Measurements from ENCODE around the gene OCIAD1. TPM values are rescaled to one million over a fixed set of nuclear protein-coding genes. Genes with fewer than 3 reads are reported as not detected.

OCIAD1 gene
- total RNA-seq, 1 experiment from 2014 or later, result 163 TPM

GRCh38 chr4:48909697-48910096 is 78.8 kb downstream of the OCIAD1 start:
- Histone ChIP-seq H3K4me2 (ENCODE audit: low read length) (peak overlapping the region; percentile 70), H2AFZ (ENCODE audit: low read depth, low read length, poor library complexity, severe bottlenecking) (no peak overlapping the region), H3K9ac (ENCODE audit: low read length) (peak overlapping the region; percentile 15; the same call in 1 of the 2 replicates), H3K27me3 (ENCODE audit: insufficient read depth, low read length) (no peaks in the 10 kb centered on the region), H3K9me2 (ENCODE audit: insufficient read depth) (no peaks in the 10 kb centered on the region), H3K9me3 (ENCODE audit: control insufficient read depth in 1 of 2, insufficient read depth in 1 of 2, low read depth in 1 of 2, low read length in 2 of 2) (no peaks in the 10 kb centered on the region), H3K4me3 (replicated peaks in 1 of 2; ENCODE audit: low read depth in 1 of 2, low read length in 2 of 2) (no peak overlapping the region), H3K4me1 (ENCODE audit: control insufficient read depth in 1 of 2, insufficient read depth in 2 of 2, low read length in 2 of 2) (peaks cover 18 to 53% of the 10 kb centered on the region in 2 experiments), H3K79me2 (ENCODE audit: insufficient read depth, low read length) (no peaks in the 10 kb centered on the region; the same call in 1 of the 2 replicates), H3K27ac (ENCODE audit: low read depth, low read length) (peak overlapping the region; percentile 61; the same call in 1 of the 2 replicates), H4K20me1 (ENCODE audit: insufficient read depth) (no peaks in the 10 kb centered on the region), H3K36me3 (ENCODE audit: control insufficient read depth in 1 of 2, insufficient read depth in 2 of 2, low read length in 2 of 2) (no peaks in the 10 kb centered on the region)
- BruUV-seq (replicated peaks), result no TSS peak
- TF ChIP-seq TCF7L2 (IDR thresholded peaks at IDR 0.05; ENCODE audit: borderline replicate concordance, extremely low read depth, insufficient read depth, insufficient read length) (peak; percentile 85), ZBTB33 (IDR thresholded peaks at IDR 0.05; ENCODE audit: extremely low read depth, insufficient replicate concordance, low read length) (no peak), FOSL1 (IDR thresholded peaks at IDR 0.05; ENCODE audit: low read depth) (peak; percentile 90), SIN3A (IDR thresholded peaks at IDR 0.05; ENCODE audit: low read depth) (0 out of 2 replicates have a peak, but pooled peaks have one; percentile 20), RAD21 (IDR thresholded peaks at IDR 0.05; ENCODE audit: low read depth) (peak; percentile 41; the same call in 1 of the 2 replicates), YY1 (IDR thresholded peaks at IDR 0.05; ENCODE audit: extremely low read depth, insufficient replicate concordance, low read depth, low read length) (peak; percentile 16), ZFX (IDR thresholded peaks at IDR 0.05) (no peak), EZH2 (IDR thresholded peaks at IDR 0.05) (no peak), SP1 (IDR thresholded peaks at IDR 0.05; ENCODE audit: low read depth) (peak; percentile 82), CBX3 (IDR thresholded peaks at IDR 0.05; ENCODE audit: low read depth) (peak; percentile 88; the same call in 1 of the 2 replicates), ZNF274 (IDR thresholded peaks at IDR 0.05; ENCODE audit: low read depth, low read length) (no peak), POLR2AphosphoS5 (IDR thresholded peaks at IDR 0.05; ENCODE audit: low read depth, low read length) (peak; percentile 50; the same call in 1 of the 2 replicates), POLR2A (IDR thresholded peaks at IDR 0.05; ENCODE audit: borderline replicate concordance, extremely low read depth, insufficient read depth, insufficient read length) (no peak), CEBPB (IDR thresholded peaks at IDR 0.05; ENCODE audit: low read depth) (peak; percentile 45; the same call in 1 of the 2 replicates), EZH2phosphoT487 (IDR thresholded peaks at IDR 0.05; ENCODE audit: borderline replicate concordance) (no peak), SRF (IDR thresholded peaks at IDR 0.05; ENCODE audit: low read depth) (peak; percentile 52; the same call in 1 of the 2 replicates), JUND (IDR thresholded peaks at IDR 0.05) (peak; percentile 91)
- TF ChIP-seq, protein P1, sequence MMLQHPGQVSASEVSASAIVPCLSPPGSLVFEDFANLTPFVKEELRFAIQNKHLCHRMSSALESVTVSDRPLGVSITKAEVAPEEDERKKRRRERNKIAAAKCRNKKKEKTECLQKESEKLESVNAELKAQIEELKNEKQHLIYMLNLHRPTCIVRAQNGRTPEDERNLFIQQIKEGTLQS (IDR thresholded peaks at IDR 0.05), result peak; percentile 54; the same call in 1 of the 2 replicates
- TF ChIP-seq, protein P2, sequence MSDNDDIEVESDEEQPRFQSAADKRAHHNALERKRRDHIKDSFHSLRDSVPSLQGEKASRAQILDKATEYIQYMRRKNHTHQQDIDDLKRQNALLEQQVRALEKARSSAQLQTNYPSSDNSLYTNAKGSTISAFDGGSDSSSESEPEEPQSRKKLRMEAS (IDR thresholded peaks at IDR 0.05), result peak; percentile 87
- CTCF ChIA-PET, result interaction anchor here (1.0 kb wide), 1 partner anchor 35 kb away, joined by 4 read pairs; no protein-coding TSS in a partner anchor
- DNase-seq (ENCODE audit: low read depth, low spot score) (peak; percentile 92), ATAC-seq (peak; percentile 85)
- RAD21 ChIA-PET (ENCODE audit: low non-redundant PET in 1 of 2, low total read pairs in 2 of 2, uncharacterized antibody in 2 of 2, unreplicated experiment in 2 of 2), result no interaction called here
- POLR2A ChIA-PET, result interaction anchor here (0.9 to 1.4 kb wide), 2 partner anchors 35 to 59 kb away, joined by 3 to 4 read pairs; no protein-coding TSS in a partner anchor
- intact Hi-C loops (cut with micrococcal nuclease), result loop anchor here (2.0 to 5.0 kb wide), 2 partner anchors 53 to 332 kb away; no protein-coding TSS in a partner anchor

All from HCT116 (cell line).